ENCODE data around the gene ACTMAP. TPM values are rescaled to one million over a fixed set of nuclear protein-coding genes. Genes with fewer than 3 reads are reported as not detected.

Gene ACTMAP
- total RNA-seq, 1 donor from 2014 or later, result 2.2 TPM

DNA sequence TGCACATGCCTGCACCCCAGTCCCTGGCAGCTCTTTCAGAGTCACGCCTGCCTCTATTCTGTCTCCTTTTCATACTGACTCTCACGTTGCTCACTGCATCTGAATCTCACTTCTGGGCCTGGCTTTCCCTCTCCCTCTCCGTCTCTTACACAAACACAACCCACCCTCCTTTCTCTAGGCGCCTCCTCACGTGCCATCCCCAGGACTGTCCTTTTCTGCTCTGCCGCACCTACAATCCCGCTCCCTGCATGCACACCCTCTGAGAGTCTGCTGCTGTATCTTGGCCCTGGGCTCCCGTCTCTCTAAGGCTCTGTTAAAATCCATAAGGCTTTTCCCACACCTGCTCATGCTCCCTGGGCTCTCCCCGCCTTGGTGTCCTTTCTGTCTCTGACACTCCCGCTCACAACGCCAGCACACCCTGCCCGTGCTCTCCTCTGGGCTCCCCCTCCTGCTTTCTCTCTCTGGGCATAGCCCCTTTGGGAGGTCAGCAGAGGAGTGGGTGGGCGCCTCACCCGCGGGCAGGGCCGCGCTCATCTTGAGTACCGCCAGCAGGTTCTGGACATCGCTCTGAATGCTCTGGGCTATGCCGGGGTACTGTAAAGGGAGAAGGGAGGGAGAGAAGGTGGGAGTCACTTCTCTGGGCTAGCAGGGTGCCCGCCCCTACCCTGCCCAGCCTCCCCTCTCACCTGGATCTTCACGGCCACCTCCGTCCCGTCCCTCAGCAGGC is 47.1 kb downstream of the ACTMAP start:
- Histone ChIP-seq H3K36me3 (peaks cover 0 to 54% of the 10 kb centered on the region in 2 donors), H3K4me1 (no peaks in the 10 kb centered on the region), H3K27me3 (no peaks in the 10 kb centered on the region), H3K27ac (no peak overlapping the region), H3K9me3 (no peaks in the 10 kb centered on the region), H3K4me3 (no peak overlapping the region)
- intact Hi-C loops (cut with DNase I), result no loop called here
- DNase-seq (ENCODE audit: extremely low spot score in 2 of 2), result no peak
- TF ChIP-seq, protein P1, sequence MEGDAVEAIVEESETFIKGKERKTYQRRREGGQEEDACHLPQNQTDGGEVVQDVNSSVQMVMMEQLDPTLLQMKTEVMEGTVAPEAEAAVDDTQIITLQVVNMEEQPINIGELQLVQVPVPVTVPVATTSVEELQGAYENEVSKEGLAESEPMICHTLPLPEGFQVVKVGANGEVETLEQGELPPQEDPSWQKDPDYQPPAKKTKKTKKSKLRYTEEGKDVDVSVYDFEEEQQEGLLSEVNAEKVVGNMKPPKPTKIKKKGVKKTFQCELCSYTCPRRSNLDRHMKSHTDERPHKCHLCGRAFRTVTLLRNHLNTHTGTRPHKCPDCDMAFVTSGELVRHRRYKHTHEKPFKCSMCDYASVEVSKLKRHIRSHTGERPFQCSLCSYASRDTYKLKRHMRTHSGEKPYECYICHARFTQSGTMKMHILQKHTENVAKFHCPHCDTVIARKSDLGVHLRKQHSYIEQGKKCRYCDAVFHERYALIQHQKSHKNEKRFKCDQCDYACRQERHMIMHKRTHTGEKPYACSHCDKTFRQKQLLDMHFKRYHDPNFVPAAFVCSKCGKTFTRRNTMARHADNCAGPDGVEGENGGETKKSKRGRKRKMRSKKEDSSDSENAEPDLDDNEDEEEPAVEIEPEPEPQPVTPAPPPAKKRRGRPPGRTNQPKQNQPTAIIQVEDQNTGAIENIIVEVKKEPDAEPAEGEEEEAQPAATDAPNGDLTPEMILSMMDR (IDR thresholded peaks at IDR 0.05), result no peak
- TF ChIP-seq POLR2A (IDR thresholded peaks at IDR 0.05), result no peak
- no peak for TF ChIP-seq POLR2AphosphoS5 (IDR thresholded peaks at IDR 0.05; ENCODE audit: insufficient read depth in 1 of 2, low read depth in 1 of 2)

DNA sequence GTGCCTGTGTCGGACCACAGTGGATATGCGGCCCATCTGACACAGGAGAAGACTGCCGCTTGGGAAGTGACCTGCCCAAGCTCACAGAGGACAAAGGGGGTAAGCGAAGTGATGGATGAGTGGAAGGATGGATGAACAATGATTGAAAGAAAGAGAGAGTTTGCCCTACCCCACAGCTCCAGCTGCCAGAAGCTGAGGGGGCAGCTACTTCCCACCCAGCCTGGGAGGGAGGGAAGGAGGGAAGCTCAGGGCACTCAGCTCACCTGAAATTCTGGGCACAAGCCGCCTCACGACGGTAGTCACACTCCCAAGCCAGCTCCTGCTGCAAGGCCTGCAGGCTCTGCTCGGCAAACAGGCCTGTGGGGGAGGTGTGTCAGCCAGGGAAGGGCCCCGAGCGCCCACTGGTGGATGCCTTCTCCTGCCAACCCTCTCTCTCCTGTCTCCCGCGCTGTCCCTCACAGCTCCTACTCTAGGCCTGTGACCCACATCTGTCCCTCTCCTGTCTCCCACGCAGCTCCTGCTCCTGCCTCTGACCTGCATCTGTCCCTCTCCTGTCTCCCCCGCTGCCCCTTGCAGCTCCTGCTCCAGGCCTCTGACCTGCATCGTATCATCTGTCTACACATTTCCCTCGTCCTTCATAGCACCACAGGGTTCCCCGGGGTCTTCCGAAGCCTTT is 47.8 kb downstream of the ACTMAP start:
- Histone ChIP-seq H3K4me1 (no peaks in the 10 kb centered on the region), H3K9me3 (no peaks in the 10 kb centered on the region), H3K36me3 (peaks cover 0 to 49% of the 10 kb centered on the region in 2 donors), H3K4me3 (no peak overlapping the region), H3K27ac (no peak overlapping the region), H3K27me3 (no peaks in the 10 kb centered on the region)
- no peak for TF ChIP-seq POLR2A (IDR thresholded peaks at IDR 0.05)
- TF ChIP-seq, protein P1 (IDR thresholded peaks at IDR 0.05), result no peak
- no peak for TF ChIP-seq POLR2AphosphoS5 (IDR thresholded peaks at IDR 0.05; ENCODE audit: insufficient read depth in 1 of 2, low read depth in 1 of 2)
- intact Hi-C loops (cut with DNase I), result no loop called here
- DNase-seq (ENCODE audit: extremely low spot score in 2 of 2), result no peak

DNA sequence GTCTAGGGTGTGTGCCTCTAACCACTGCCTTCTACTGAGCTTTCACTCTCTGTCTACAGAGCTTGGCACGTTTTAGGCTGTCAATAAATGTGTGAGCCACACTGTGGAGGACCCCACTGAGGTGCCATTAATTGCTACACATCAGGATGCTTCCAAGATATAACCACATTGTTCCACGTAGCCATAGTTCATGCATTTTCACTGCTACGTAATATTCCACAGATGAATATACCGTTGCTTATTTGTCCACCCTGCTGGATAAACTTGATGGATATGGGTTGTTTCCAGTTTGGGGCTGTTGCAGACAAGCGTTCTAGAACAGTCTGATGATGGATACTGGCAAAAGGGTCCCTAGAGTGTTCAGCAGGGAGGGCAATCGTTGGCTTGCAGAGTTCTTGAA is 48.5 kb downstream of the ACTMAP start:
- intact Hi-C loops (cut with DNase I), result no loop called here
- Histone ChIP-seq H3K36me3 (peaks cover 0 to 48% of the 10 kb centered on the region in 2 donors), H3K27ac (no peak overlapping the region), H3K9me3 (no peaks in the 10 kb centered on the region), H3K4me1 (no peaks in the 10 kb centered on the region), H3K27me3 (no peaks in the 10 kb centered on the region), H3K4me3 (no peak overlapping the region)
- DNase-seq (ENCODE audit: extremely low spot score in 2 of 2), result no peak
- TF ChIP-seq POLR2A (IDR thresholded peaks at IDR 0.05), result no peak
- TF ChIP-seq POLR2AphosphoS5 (IDR thresholded peaks at IDR 0.05; ENCODE audit: insufficient read depth in 1 of 2, low read depth in 1 of 2), result no peak
- TF ChIP-seq, protein P1 (IDR thresholded peaks at IDR 0.05), result no peak

DNA sequence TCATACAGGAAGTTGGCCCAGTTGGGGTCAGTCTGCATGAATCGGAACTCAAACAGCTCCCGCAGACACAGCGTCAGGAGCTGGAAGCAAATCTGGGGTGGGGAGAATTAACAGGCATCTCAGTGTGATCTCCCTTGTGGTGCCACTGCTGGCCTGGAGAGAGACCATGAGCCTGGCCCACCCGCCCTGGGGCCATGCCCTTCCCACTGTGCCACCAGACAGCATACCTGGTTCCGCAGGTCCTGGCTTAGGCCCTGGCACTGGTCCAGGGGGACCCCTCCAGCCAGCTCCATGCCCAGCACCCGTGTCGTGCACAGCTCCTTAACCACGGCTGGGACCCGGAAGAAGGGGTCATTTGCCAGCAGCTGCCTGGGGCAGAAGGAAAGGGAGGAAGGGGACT is 50.2 kb downstream of the ACTMAP start:
- intact Hi-C loops (cut with DNase I), result no loop called here
- Histone ChIP-seq H3K4me3 (no peak overlapping the region), H3K9me3 (no peaks in the 10 kb centered on the region), H3K27ac (no peak overlapping the region), H3K36me3 (peaks cover 0 to 43% of the 10 kb centered on the region in 2 donors), H3K27me3 (no peaks in the 10 kb centered on the region), H3K4me1 (no peaks in the 10 kb centered on the region)
- TF ChIP-seq POLR2AphosphoS5 (IDR thresholded peaks at IDR 0.05; ENCODE audit: insufficient read depth in 1 of 2, low read depth in 1 of 2) (no peak), POLR2A (IDR thresholded peaks at IDR 0.05) (no peak)
- TF ChIP-seq, protein P1 (IDR thresholded peaks at IDR 0.05), result no peak
- no peak for DNase-seq (ENCODE audit: extremely low spot score in 2 of 2)

DNA sequence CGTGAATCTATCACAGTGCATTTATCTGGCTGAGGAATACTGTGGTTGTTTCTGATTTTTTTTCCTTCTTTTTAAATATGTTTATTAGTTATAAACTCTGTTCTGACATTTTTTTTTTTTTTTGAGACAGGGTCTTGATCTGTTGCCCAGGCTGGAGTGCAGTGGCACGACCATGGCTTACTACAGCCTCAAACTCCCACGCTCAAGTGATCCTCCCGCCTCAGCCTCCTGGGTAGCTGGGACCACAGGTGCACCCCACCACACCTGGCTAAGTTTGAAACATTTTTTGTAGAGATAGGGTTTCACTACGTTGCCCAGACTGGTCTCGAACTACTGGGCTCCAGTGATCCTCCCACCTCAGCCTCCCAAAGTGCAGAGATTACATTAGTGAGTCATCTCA is 53.3 kb downstream of the ACTMAP start:
- intact Hi-C loops (cut with DNase I), result no loop called here
- peaks cover 0 to 18% of the 10 kb centered on the region in 2 donors for H3K36me3 ChIP-seq
- H3K9me3 ChIP-seq, result no peaks in the 10 kb centered on the region

More for the DNA sequence above, 53.3 kb downstream of the ACTMAP start:
- no peak for DNase-seq (ENCODE audit: extremely low spot score in 2 of 2)
- H3K4me1 ChIP-seq, result peaks cover 3% of the 10 kb centered on the region
- TF ChIP-seq POLR2AphosphoS5 (IDR thresholded peaks at IDR 0.05; ENCODE audit: insufficient read depth in 1 of 2, low read depth in 1 of 2), result no peak
- TF ChIP-seq POLR2A (IDR thresholded peaks at IDR 0.05), result no peak
- TF ChIP-seq, protein P1 (IDR thresholded peaks at IDR 0.05), result no peak
- no peak overlapping the region for H3K27ac ChIP-seq
- no peak overlapping the region for H3K4me3 ChIP-seq
- H3K27me3 ChIP-seq, result no peaks in the 10 kb centered on the region

Data from vagina (tissue), 2 donors.